ENCODE measurements around the gene TM4SF5. TPM values are rescaled to one million over a fixed set of nuclear protein-coding genes. Genes with fewer than 3 reads are reported as not detected.

TM4SF5 gene
- total RNA-seq (2014; rRNA removed; shearing (Covaris generic)), result not detected in 2 replicates
- not detected in 2 replicates for polyA plus RNA-seq (2016; fragmentation: Nextera tagmentation; extraction: Ambion mirVana)

GRCh38 chr17:4771519-4772234, at the start of gene TM4SF5:
Gene TM4SF5, plus strand, starts transcription at chr17:4771886. Its CDS starts 37 bp downstream, at chr17:4771923.
- Histone ChIP-seq H3K4me1 (ENCODE audit: insufficient read depth) (peaks cover 9% of the 10 kb centered on the region; the same call in 1 of the 2 replicates), H3K4me2 (ENCODE audit: unreplicated experiment) (no peak within 1 kb of the TSS), H3K27me3 (replicated peaks; ENCODE audit: insufficient read depth) (peaks cover 11% of the 10 kb centered on the region), H3K9me3 (ENCODE audit: low read depth) (no peaks in the 10 kb centered on the region), H2AFZ (no peak within 1 kb of the TSS), H3K9me2 (ENCODE audit: insufficient read depth) (no peaks in the 10 kb centered on the region), H3K4me3 (no peak within 1 kb of the TSS), H3K27ac (no peak within 1 kb of the TSS), H3K36me3 (ENCODE audit: low read depth) (no peaks in the 10 kb centered on the region), H3K79me2 (ENCODE audit: insufficient read depth) (no peaks in the 10 kb centered on the region), H3F3A (ENCODE audit: insufficient read depth) (peaks cover 7% of the 10 kb centered on the region; the same call in 1 of the 2 replicates), H4K20me1 (ENCODE audit: insufficient read depth) (no peaks in the 10 kb centered on the region), H3K9ac (no peak within 1 kb of the TSS)
- WGBS, 2 experiments (ENCODE audit: low coverage in 1 of 2, low lambda C conversion rate in 2 of 2, missing lambda C conversion rate in 2 of 2), result 56 to 61% methylated on average over 10 to 13 of the region's 13 CpGs
- in situ Hi-C loops (cut with MboI), result no loop called here
- no peak for DNase-seq
- no peak for TF ChIP-seq EZH2 (IDR thresholded peaks at IDR 0.05; ENCODE audit: insufficient read depth, poor library complexity, severe bottlenecking)
- no peak for TF ChIP-seq EZH2phosphoT487 (IDR thresholded peaks at IDR 0.05; ENCODE audit: insufficient read depth, low read depth)

- Histone ChIP-seq H3K9me3 (ENCODE audit: low read depth) (no peaks in the 10 kb centered on the region), H2AFZ (no peak overlapping the region), H3K4me2 (ENCODE audit: unreplicated experiment) (no peak overlapping the region), H3K27me3 (replicated peaks; ENCODE audit: insufficient read depth) (no peaks in the 10 kb centered on the region), H3F3A (ENCODE audit: insufficient read depth) (no peaks in the 10 kb centered on the region), H3K9me2 (ENCODE audit: insufficient read depth) (no peaks in the 10 kb centered on the region), H3K27ac (no peak overlapping the region), H3K36me3 (ENCODE audit: low read depth) (no peaks in the 10 kb centered on the region), H3K9ac (no peak overlapping the region), H4K20me1 (ENCODE audit: insufficient read depth) (no peaks in the 10 kb centered on the region), H3K4me3 (no peak overlapping the region), H3K79me2 (ENCODE audit: insufficient read depth) (no peaks in the 10 kb centered on the region), H3K4me1 (ENCODE audit: insufficient read depth) (no peaks in the 10 kb centered on the region)
- DNase-seq, result no peak
- WGBS, 2 experiments (ENCODE audit: low coverage in 1 of 2, low lambda C conversion rate in 2 of 2, missing lambda C conversion rate in 2 of 2), result 83% methylated on average over 16 of the region's 16 CpGs
- no peak for TF ChIP-seq EZH2phosphoT487 (IDR thresholded peaks at IDR 0.05; ENCODE audit: insufficient read depth, low read depth)
- no peak for TF ChIP-seq EZH2 (IDR thresholded peaks at IDR 0.05; ENCODE audit: insufficient read depth, poor library complexity, severe bottlenecking)
- in situ Hi-C loops (cut with MboI), result no loop called here
Measured at GRCh38 chr17:4722678-4723240, 48.9 kb upstream of the TM4SF5 start.

- TF ChIP-seq EZH2 (IDR thresholded peaks at IDR 0.05; ENCODE audit: insufficient read depth, poor library complexity, severe bottlenecking) (no peak), EZH2phosphoT487 (IDR thresholded peaks at IDR 0.05; ENCODE audit: insufficient read depth, low read depth) (no peak)
- Histone ChIP-seq H3K4me3 (no peak overlapping the region), H3K79me2 (ENCODE audit: insufficient read depth) (no peaks in the 10 kb centered on the region), H3K27ac (no peak overlapping the region), H3K27me3 (replicated peaks; ENCODE audit: insufficient read depth) (no peaks in the 10 kb centered on the region), H2AFZ (no peak overlapping the region), H3K4me1 (ENCODE audit: insufficient read depth) (no peaks in the 10 kb centered on the region), H4K20me1 (ENCODE audit: insufficient read depth) (no peaks in the 10 kb centered on the region), H3K4me2 (ENCODE audit: unreplicated experiment) (no peak overlapping the region), H3K9me3 (ENCODE audit: low read depth) (no peaks in the 10 kb centered on the region), H3F3A (ENCODE audit: insufficient read depth) (no peaks in the 10 kb centered on the region), H3K9ac (no peak overlapping the region), H3K36me3 (ENCODE audit: low read depth) (no peaks in the 10 kb centered on the region), H3K9me2 (ENCODE audit: insufficient read depth) (no peaks in the 10 kb centered on the region)
- no peak for DNase-seq
- WGBS, 2 experiments (ENCODE audit: low coverage in 1 of 2, low lambda C conversion rate in 2 of 2, missing lambda C conversion rate in 2 of 2), result 72 to 78% methylated on average over 5 of the region's 5 CpGs
- in situ Hi-C loops (cut with MboI), result no loop called here
Measured at GRCh38 chr17:4724650-4725049, 47.0 kb upstream of the TM4SF5 start.

- H3K4me3 ChIP-seq, result no peak overlapping the region
- no peak overlapping the region for H3K27ac ChIP-seq
- no peak overlapping the region for H2AFZ ChIP-seq
- no peaks in the 10 kb centered on the region for H3K79me2 ChIP-seq (ENCODE audit: insufficient read depth)
- WGBS, 2 experiments (ENCODE audit: low coverage in 1 of 2, low lambda C conversion rate in 2 of 2, missing lambda C conversion rate in 2 of 2), result 74 to 78% methylated on average over 7 to 9 of the region's 9 CpGs
- no peak for DNase-seq
- TF ChIP-seq EZH2 (IDR thresholded peaks at IDR 0.05; ENCODE audit: insufficient read depth, poor library complexity, severe bottlenecking) (no peak), EZH2phosphoT487 (IDR thresholded peaks at IDR 0.05; ENCODE audit: insufficient read depth, low read depth) (no peak)
- no peaks in the 10 kb centered on the region for H3K27me3 ChIP-seq (replicated peaks; ENCODE audit: insufficient read depth)
- in situ Hi-C loops (cut with MboI), result no loop called here
- no peak overlapping the region for H3K9ac ChIP-seq
- no peak overlapping the region for H3K4me2 ChIP-seq (ENCODE audit: unreplicated experiment)
- H3K9me2 ChIP-seq (ENCODE audit: insufficient read depth), result no peaks in the 10 kb centered on the region
- no peaks in the 10 kb centered on the region for H3K36me3 ChIP-seq (ENCODE audit: low read depth)
- no peaks in the 10 kb centered on the region for H3K4me1 ChIP-seq (ENCODE audit: insufficient read depth)
- no peaks in the 10 kb centered on the region for H3F3A ChIP-seq (ENCODE audit: insufficient read depth)
- H4K20me1 ChIP-seq (ENCODE audit: insufficient read depth), result no peaks in the 10 kb centered on the region
- H3K9me3 ChIP-seq (ENCODE audit: low read depth), result no peaks in the 10 kb centered on the region
Measured at GRCh38 chr17:4725646-4726310, 45.9 kb upstream of the TM4SF5 start.
